HG03378 (cell line): ENCODE measurements around the gene TANGO6.

Experiments used
- ATAC-seq: cut with Tn5 transposase; IDR thresholded peaks from one replicate; pipeline ENCODE4 v1.9.1; 2021; ENCODE audit warnings: mild to moderate bottlenecking, moderate library complexity; ENCODE audit not compliant: unreplicated experiment

Gene TANGO6

GRCh38 chr16:69088684-69089083, 245.4 kb downstream of the TANGO6 start:
- no peak for ATAC-seq

GRCh38 chr16:69089091-69089910, 246.0 kb downstream of the TANGO6 start:
- no peak for ATAC-seq

- no peak for ATAC-seq
Measured at GRCh38 chr16:69093974-69094373, 250.6 kb downstream of the TANGO6 start.

- ATAC-seq = no peak
Measured at GRCh38 chr16:69094501-69094900, 251.2 kb downstream of the TANGO6 start.

- ATAC-seq = no peak
Measured at GRCh38 chr16:69095193-69095592, 251.9 kb downstream of the TANGO6 start.

GRCh38 chr16:69100071-69100691, 256.9 kb downstream of the TANGO6 start:
- ATAC-seq = no peak

- ATAC-seq = no peak
Measured at GRCh38 chr16:69105501-69106361, 262.4 kb downstream of the TANGO6 start, which contains the start of gene HAS3. HAS3 (plus strand) TSS chr16:69105653; CDS start chr16:69109396, 3,743 bp downstream.

GRCh38 chr16:69106491-69107315, 263.4 kb downstream of the TANGO6 start:
- ATAC-seq = no peak

GRCh38 chr16:69107316-69107962, 264.1 kb downstream of the TANGO6 start:
- ATAC-seq = no peak

- ATAC-seq = no peak
Measured at GRCh38 chr16:69108064-69108904, 265.0 kb downstream of the TANGO6 start.

GRCh38 chr16:69108905-69109252, 265.5 kb downstream of the TANGO6 start:
- no peak for ATAC-seq

- ATAC-seq = no peak
Measured at GRCh38 chr16:69109486-69110270, 266.3 kb downstream of the TANGO6 start.

- ATAC-seq = no peak
Measured at GRCh38 chr16:69110406-69110805, 267.1 kb downstream of the TANGO6 start.

GRCh38 chr16:69111216-69111875, 268.0 kb downstream of the TANGO6 start:
- no peak for ATAC-seq

GRCh38 chr16:69111876-69112230, 268.5 kb downstream of the TANGO6 start:
- no peak for ATAC-seq

- no peak for ATAC-seq
Measured at GRCh38 chr16:69112285-69113129, 269.2 kb downstream of the TANGO6 start.

GRCh38 chr16:69113216-69113615, 269.9 kb downstream of the TANGO6 start:
- no peak for ATAC-seq
